Ascending aorta (tissue), 2 donors: Measurements from ENCODE around the gene RASA1. TPM values are rescaled to one million over a fixed set of nuclear protein-coding genes. Genes with fewer than 3 reads are reported as not detected.
A peak's percentile ranks its signal among the peaks of the same experiment; 100 is the strongest.

ENCODE experiments used
- DNase-seq, 2 donors: peaks; one replicate each; pipeline ENCODE4 v3.0.0-alpha.2; 2019; ENCODE audit warnings: low spot score in 2 of 2
- H3K27ac ChIP-seq, 2 donors: fragments of 200-600 bp; sonication (generic); one replicate each; pipeline ENCODE4 v1.5.1; 2016 to 2017; ENCODE audit warnings: mild to moderate bottlenecking in 1 of 2
- H3K27me3 ChIP-seq: fragments of 200-600 bp; sonication (generic); one replicate; pipeline ENCODE4 v1.5.1; 2017
- H3K36me3 ChIP-seq, 2 donors: fragments of 200-600 bp; sonication (generic); one replicate each; pipeline ENCODE4 v1.5.1; 2016
- H3K4me1 ChIP-seq, 2 donors: fragments of 200-600 bp; sonication (generic); one replicate each; pipeline ENCODE4 v1.5.1; 2016 to 2017; ENCODE audit warnings: mild to moderate bottlenecking in 1 of 2
- H3K4me3 ChIP-seq, 2 donors: fragments of 200-600 bp; sonication (generic); one replicate each; pipeline ENCODE4 v1.5.1; 2016 to 2017; ENCODE audit warnings: mild to moderate bottlenecking in 1 of 2
- H3K9me3 ChIP-seq, 2 donors: fragments of 200-600 bp; sonication (generic); one replicate each; pipeline ENCODE4 v1.5.1; 2016
- CTCF ChIP-seq, 3 experiments: fragments of 200-600 bp in 2 of 3; fragments of 450-650 bp in 1 of 3; sonication (generic) in 2 of 3; IDR thresholded peaks; one replicate each; pipeline ENCODE4 v1.5.1; 2016 to 2019; ENCODE audit warnings: antibody characterized with exemption in 3 of 3, mild to moderate bottlenecking in 1 of 3, moderate library complexity in 1 of 3
- intact Hi-C: fragments of 100-400 bp; cut with DNase I; formaldehyde crosslinking; loops from one replicate; pipeline ENCODE4 v1.15.1; 2023
- total RNA-seq: library from RNA; depleted of rRNA; stranded (reverse); fragments of >200 nt; gene quantifications from one replicate; pipeline ENCODE4 v1.1.0, GENCODE V29; 2016

Gene RASA1
- total RNA-seq, 1 donor from 2014 or later: 30.5 TPM

- Histone ChIP-seq H3K36me3 (peaks cover 20 to 32% of the 10 kb centered on the region in 2 donors), H3K27ac (no peak overlapping the region)
- TF ChIP-seq CTCF (IDR thresholded peaks at IDR 0.05): no peak
Measured at GRCh38 chr5:87382224-87382623, 114.5 kb downstream of the RASA1 start.

GRCh38 chr5:87383216-87383615, 115.5 kb downstream of the RASA1 start:
- peaks cover 20 to 33% of the 10 kb centered on the region in 2 donors for H3K36me3 ChIP-seq

More at GRCh38 chr5:87382224-87382623, 114.5 kb downstream of the RASA1 start:
- no peak for DNase-seq
- peaks cover 0 to 2% of the 10 kb centered on the region in 2 donors for H3K4me1 ChIP-seq
- intact Hi-C loops: no loop called here
- H3K27me3 ChIP-seq: no peaks in the 10 kb centered on the region
- H3K4me3 ChIP-seq: no peak overlapping the region
- H3K9me3 ChIP-seq: no peaks in the 10 kb centered on the region

GRCh38 chr5:87385802-87386201, 118.1 kb downstream of the RASA1 start:
- peaks cover 0 to 5% of the 10 kb centered on the region in 2 donors for H3K4me1 ChIP-seq
- no peak for DNase-seq
- no peak overlapping the region for H3K4me3 ChIP-seq
- H3K27me3 ChIP-seq: no peaks in the 10 kb centered on the region
- H3K9me3 ChIP-seq: no peaks in the 10 kb centered on the region
- H3K27ac ChIP-seq: no peak overlapping the region
- peaks cover 25 to 38% of the 10 kb centered on the region in 2 donors for H3K36me3 ChIP-seq
- intact Hi-C loops: no loop called here
- no peak for TF ChIP-seq CTCF (IDR thresholded peaks at IDR 0.05)

More at GRCh38 chr5:87383216-87383615, 115.5 kb downstream of the RASA1 start:
- no peak for DNase-seq
- Histone ChIP-seq H3K4me1 (peaks cover 0 to 2% of the 10 kb centered on the region in 2 donors), H3K27ac (no peak overlapping the region), H3K27me3 (no peaks in the 10 kb centered on the region), H3K4me3 (no peak overlapping the region), H3K9me3 (no peaks in the 10 kb centered on the region)
- intact Hi-C loops: no loop called here
- TF ChIP-seq CTCF (IDR thresholded peaks at IDR 0.05): no peak

GRCh38 chr5:87388129-87388528, 120.4 kb downstream of the RASA1 start:
- no peak for TF ChIP-seq CTCF (IDR thresholded peaks at IDR 0.05)
- no peak for DNase-seq
- Histone ChIP-seq H3K9me3 (no peaks in the 10 kb centered on the region), H3K4me3 (no peak overlapping the region), H3K36me3 (peaks cover 24 to 55% of the 10 kb centered on the region in 2 donors), H3K27me3 (no peaks in the 10 kb centered on the region), H3K4me1 (peaks cover 0 to 16% of the 10 kb centered on the region in 2 donors), H3K27ac (peak overlapping the region in 1 of 2 donors; percentile 35)
- intact Hi-C loops: no loop called here

GRCh38 chr5:87389296-87390034, 121.8 kb downstream of the RASA1 start:
- peaks cover 24 to 54% of the 10 kb centered on the region in 2 donors for H3K36me3 ChIP-seq

More at GRCh38 chr5:87389296-87390034, 121.8 kb downstream of the RASA1 start:
- H3K9me3 ChIP-seq: no peaks in the 10 kb centered on the region
- TF ChIP-seq CTCF (IDR thresholded peaks at IDR 0.05): no peak
- no peak for DNase-seq
- no peaks in the 10 kb centered on the region for H3K27me3 ChIP-seq
- H3K27ac ChIP-seq: no peak overlapping the region
- H3K4me3 ChIP-seq: no peak overlapping the region
- intact Hi-C loops: no loop called here
- H3K4me1 ChIP-seq: peaks cover 0 to 20% of the 10 kb centered on the region in 2 donors
